GM19193 (cell line): ENCODE data around the gene MYMX.

Source experiments
- POLR2A ChIP-seq: IDR thresholded peaks from 4 replicates; pipeline ENCODE4 v1.6.1; 2011; ENCODE audit not compliant: insufficient read depth, insufficient read length; ENCODE audit errors: extremely low read depth

Gene MYMX

DNA sequence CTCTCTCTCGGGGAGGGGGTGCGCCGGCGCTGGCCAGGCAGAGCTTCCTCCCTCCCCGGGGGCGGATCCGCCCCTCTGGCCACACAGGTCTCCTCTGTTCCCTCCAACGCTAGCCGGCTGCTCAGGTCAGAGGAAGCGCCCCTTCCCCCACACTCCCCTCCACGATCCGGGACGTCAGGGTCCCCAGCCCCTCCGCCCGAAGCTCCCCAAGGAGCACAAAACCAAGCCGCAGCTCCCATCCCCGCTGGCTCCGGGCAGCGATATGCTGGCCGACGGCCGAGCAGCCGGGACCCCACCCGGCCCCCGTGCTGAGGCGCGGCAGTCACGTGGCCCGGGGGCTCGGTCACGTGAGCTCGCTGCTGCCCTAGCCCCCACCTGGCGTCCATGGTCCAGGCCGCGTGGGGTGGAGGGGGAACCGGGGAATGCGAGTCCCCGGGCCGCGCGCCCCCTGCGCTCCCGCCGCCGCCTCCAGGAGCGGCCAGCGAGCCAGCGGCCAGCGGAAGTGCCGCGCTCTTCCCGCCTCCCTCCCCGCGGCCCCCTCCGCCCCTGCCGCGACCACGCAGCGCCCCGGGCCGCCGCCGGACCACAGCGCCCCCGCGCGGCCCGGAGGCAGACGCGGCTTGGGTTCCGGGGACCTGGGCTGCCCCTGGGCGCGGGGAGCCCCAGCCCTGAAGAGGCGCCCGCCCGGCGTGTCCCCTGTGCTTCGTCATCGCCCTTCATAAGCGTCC is 40.5 kb downstream of the MYMX start, which contains the start of gene SLC35B2:
SLC35B2 (minus strand) TSS at position 504 of the 728 bp plus-strand sequence; CDS start at position 386, 118 bp downstream.
- TF ChIP-seq POLR2A = peak; percentile 74

DNA sequence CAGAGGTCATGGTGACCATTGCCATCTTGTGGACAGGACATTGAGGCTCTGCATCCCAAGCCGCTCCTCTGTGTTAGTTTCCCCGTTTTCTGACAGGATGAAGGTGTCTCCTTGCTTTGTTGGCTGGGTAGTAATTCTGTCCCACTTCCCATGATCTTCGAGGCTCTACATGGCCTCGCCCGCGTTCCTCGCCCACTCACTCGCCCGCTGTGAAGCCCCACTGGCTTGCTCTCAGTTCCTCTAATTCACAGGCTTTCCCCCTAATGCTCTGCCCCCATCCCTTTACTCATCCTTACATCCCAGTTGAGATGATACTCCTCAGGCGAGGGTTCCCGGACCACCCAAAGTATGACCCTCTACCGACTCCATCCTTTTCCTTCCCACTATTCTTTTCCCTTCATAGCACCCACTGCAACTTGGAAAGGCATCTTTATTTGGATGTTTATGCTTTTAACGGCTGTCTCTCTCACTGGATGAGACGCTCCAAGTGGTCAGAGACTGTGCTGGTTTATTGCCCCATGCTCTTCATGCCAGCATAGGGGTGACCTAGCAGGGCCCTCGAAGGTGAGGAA is 41.1 kb downstream of the MYMX start:
- TF ChIP-seq POLR2A = no peak

DNA sequence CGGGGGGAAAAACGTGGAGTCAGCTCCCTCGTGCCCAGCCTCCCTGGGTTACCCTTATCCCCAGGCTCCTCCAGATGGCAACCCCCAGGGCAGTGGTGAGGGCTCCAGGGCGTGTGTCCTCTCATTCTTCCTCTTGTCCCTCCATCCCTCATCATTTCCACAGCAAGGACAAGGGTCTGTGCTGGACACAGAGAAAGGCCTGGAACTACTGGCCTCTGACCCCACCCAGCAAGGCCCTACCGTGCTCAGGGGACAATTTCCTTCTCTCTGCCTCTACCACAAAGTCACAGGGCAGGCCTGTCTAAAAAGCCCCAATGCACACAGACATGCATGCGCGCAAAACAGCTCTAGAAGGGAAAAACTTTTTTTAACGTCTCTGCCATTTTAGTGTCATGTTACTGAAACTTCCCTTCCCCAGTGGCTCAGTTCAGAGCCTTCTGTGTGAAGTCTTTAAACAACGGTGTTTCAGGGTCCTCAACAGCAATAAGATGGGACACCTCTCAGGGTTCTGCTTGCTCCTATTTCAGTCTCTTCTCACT is 41.7 kb downstream of the MYMX start:
- TF ChIP-seq POLR2A = no peak

DNA sequence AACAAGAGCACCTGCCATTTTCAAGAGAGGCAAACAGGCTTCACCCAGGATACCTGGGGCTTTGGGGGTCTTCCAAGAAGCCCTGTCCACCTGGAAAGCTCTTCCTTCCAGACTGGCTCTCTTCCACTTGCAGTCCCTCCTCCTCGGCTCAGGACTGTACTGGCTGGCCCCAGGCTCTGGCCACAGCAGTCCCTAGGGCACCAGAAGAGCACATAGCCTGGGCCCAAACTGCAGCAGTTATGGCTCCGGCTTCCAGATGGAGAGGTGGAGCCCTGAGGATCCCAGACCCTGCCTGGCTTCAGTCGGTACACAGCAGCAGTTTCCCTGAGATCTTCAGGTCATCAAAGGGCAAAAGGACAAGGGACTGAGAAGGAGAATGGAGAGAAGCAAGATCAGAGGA is 42.2 kb downstream of the MYMX start:
- TF ChIP-seq POLR2A = no peak

DNA sequence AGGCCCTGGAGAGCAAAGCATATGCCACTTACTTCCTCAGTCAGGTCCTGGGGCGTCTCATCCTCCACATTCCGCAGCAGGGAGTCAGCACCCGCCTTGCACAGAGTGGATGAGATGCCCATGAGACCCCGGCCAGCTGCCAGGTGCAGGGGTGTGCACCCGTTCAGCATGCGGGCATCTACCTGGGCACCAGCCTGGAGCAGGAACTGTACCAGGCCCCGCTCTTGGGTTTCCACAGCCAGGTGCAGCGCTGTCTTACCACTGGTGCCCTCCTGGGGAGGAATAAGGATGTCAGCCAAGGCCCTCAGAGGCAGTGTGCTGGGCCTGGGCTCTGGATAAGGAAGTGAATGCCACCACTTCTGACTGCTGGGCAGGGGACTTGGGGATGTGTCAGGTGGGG is 43.3 kb downstream of the MYMX start:
- no peak for TF ChIP-seq POLR2A

DNA sequence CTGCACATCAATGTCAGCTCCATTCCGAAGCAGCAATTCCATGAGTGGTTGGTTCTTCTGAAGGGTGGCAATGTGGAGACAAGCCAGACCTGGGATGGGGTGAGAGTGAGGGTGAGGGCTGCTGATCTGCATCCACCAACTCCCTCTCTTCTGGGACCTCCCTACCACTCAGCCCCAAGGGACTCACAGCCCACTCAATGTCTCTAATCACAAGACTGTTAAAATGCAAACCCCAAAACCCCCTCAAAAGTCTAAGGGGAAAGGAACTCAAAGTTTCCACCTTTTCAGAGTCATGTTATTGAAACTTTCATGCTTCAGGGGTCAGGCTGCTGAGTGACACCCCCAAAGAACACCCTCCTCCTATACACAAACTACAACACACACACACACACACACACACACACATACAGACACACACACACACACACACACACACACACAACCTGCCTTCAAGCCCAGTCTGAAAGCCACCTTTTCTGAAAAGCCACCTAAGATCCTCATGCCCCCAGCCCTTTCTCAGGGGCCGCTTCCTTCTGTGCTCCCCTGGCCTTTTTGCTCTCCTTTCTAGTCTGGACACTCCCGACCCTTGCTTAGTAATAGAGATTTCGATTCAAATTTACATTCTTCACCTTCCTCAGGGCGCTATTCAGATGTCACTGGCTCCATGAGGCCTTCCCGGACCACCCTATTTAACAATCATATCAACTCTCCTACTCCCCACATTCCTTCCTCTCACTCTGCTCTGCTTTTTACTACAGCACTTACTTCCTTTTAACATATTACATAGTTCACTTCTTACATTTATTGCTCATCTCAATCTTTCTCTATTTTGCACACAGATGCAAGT is 43.9 kb downstream of the MYMX start:
- peak; percentile 39 for TF ChIP-seq POLR2A

DNA sequence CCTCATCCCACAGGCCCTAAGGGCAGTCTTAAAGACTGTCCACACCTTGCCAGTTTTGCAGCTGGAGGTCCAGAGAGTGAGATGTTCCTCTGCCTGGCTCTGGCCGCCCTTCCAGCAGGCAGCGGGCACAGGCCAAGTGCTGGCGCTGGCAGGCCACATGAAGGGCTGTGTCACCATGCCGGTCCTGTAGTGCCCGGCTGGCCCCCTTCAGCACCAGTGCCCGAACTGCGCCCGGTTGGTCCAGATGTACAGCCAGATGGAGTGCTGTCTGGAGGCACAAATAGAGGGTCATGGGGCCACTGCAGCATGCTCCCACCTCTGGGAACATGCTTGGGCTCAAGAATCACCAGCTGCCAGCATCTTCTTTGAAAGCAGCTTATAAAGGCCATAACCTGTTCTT is 44.9 kb downstream of the MYMX start:
- TF ChIP-seq POLR2A = peak; percentile 4

DNA sequence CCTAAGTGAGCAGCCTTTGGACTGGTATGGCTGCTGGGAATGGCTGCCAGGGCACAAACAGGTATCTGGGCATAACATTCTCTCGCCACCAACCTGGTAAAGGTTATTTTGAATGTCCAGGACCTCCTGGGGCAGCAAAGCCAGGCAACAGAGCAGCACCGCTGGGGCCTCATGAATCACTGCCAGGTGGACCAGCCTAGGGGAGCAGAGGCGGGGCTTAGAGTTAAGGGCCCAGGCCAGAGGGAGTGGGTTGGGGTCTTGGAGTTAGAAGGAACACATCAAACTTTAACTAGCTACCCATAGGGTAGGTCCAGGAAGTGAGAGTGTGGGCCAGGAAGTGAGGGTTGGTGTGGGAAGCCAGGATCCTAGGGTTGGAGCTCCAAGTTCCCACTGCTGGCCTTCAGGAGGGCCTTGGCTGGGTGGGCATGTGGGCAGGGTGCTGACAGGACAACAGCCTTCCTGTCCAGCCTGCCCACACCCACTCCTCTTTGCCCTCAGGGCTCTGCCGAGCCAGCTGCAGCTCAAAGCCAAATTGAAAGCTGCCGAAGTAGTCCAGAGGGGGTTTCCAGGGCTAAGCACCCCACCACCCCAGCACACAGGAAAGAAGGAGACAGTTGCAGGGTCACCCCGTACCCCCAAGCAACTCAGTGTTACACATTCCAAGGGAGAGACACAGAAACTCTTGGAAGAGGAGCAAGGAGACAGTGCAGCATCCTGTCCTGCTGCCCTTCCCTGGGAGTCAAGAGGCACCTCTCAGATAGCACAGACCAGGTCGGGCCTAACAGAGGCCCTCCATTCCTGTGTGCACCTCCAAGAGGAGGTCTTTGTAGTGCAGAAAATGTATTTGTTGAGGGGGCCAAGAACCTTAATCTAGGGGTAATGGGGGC is 46.0 kb downstream of the MYMX start:
- peak; percentile 28 for TF ChIP-seq POLR2A

DNA sequence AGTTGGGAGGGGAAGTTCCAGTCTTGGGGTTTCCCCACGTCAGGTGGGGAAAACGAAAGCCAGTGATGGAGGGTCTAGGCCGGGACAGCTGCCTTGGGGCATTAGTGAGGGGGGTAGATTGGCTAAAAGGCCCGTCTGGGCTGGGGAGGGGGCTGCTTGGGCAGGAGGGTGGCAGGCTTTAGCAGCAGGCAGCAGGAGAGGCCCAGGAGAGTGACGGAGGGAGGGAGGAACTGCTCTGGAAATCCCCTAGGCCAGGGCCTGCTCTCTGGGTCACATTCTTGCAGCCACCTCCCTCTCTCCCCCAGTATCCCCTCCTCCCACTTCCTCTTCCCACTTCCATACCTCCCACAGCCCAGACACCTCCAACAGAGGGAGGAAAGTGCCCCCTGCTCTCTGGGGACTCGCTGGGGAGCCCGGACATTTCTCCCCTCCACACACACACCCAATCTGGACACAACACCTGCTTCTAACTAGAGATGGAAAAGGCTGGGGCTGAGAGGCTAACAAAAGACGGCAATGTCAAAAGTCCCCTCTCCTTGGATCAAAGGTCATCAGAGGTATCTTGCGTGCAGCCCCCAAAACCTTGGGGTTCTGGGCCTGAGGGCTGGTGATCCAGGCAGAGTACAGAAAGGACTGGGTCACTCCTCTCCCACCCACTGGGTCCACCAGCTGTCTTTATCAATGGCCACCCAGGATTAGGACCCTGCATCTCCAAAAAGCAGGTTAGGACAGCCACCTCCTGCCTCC is 46.8 kb downstream of the MYMX start:
- peak; percentile 61 for TF ChIP-seq POLR2A

DNA sequence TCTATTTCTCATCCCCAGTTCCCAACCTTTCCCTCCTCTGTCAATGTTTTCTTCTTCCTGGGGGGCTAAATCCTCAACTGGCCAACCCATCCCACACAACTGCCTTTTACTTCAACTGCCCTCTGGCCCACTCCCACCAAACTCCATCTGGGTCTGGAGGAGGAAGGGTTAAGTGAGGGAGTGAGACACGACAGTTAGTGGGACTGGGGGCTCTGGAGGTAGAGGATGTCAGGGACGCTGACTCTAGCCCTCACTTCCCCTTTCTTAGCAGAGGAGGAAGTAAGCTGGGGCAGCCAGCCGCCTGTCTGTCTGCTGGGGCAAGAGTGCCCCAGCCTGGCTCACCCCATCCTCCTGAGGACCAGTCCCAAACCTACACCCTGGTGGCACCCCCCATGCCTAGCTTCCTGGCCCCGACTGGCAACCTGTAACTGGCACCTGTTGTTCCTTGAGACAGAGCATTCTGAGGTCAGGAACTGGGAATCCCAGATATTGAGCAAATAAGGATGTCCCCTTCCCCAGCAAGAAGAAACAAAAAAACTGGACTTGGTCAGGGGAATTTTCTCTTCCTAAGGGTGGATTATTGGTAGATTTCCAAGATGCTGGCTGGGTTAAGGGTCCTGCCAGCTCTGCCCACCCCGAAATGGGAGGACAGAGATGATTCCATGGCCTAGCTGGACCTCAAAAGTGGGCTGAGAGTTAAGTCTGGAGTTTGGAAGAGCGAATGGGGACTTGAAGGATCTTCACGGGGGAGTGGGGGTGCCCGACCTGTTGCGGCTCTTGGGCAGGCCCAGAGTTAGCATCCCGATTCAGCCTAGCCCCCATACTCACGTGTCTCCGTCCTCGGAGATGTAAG is 47.7 kb downstream of the MYMX start:
- peak; percentile 61 for TF ChIP-seq POLR2A

DNA sequence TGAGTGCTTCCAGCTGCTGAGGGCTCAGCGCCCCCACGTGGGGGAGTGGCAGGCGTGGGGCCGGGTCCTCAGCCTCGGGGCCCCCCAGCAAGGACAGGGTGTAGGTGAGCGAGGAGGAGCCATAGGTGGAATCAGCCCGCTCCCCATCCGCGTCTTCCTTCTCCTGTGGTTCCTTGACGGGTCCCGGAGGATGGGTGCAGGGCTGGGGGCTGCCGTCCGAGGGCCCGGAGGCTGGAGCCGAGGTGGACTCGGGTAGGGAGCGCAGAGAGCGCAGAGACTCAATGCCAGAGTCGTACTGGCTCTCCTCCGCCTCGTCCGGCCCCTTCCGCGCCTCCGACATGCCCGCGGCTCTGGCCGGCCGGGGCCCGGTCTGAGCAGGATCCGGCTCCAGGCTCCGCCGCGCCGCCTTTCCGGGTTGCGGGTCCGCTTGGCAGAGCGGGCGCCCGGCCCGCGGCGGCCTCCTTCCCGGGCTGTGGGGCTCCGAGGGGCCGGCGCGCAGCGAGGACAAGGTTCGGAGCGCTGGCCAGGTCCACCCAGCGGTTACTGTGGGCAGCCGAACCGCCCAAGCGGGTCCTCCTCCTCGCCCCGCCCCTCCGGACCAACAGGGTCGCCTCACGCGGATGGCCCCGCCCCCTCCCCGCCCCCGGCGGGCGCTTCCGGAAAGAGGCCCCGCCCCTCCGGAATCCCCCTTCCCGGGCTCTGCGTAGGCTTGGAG is 48.4 kb downstream of the MYMX start, which contains the start of gene NFKBIE:
NFKBIE (minus strand) TSS at position 545 of the 715 bp plus-strand sequence; CDS start at position 340, 205 bp downstream.
- peak; percentile 82 for TF ChIP-seq POLR2A

DNA sequence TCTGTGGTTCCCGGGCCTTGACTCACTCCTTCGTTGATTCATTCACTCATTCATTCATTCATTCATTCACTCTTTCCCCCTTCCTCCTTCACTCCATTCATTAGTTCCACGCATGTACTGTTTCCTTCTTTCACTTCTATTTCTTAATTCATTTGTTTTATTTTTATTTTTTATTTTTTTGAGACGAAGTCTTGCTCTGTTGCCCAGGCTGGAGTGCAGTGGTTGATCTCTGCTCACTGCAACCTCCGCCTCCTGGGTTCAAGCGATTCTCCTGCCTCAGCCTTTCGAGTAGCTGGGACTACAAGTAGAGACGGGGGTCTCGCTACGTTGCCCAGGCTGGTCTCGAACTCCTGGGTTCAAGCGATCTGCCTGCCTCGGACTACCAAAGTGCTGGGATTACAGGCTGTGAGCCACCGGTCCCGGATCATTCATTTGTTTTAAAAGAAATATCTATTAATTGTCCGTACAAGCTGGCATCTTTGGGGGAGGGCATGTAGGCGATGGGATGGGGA is 49.1 kb downstream of the MYMX start:
- TF ChIP-seq POLR2A = no peak
